ENCODE measurements around the gene IFNAR1.

DNA sequence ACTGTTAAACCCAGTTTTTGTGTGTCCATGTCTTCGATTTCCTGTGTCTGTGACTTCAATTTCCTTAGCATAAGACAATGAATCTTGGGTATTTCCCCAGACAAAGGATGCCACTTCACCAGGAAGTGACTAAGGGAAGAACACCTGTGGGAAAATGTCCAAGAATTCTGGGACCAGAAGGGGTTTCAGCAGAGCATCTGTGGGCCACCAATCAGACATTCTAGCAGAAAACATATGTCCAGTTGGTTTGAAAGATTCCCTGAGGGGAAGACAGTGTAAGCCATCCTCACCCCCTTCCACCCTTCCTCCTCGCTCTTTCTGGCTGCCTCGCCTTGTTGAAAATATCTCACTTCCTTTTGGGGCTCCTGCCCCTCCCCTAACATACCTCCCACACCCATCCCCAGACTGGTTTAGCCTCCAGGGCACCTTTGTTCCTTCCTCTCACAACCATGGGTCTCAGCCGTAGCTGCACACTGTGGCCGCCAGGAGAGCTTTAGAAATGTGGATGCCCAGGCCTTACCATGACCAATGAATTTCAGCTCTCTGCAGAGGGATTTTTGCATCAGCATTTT is 25.5 kb upstream of the IFNAR1 start:
- no peak for TF ChIP-seq CTCF (IDR thresholded peaks at IDR 0.05; ENCODE audit: extremely low read depth in 1 of 2, insufficient read depth in 1 of 2, low read depth in 1 of 2, low read length in 2 of 2)
- no peak for TF ChIP-seq EZH2 (IDR thresholded peaks at IDR 0.05; ENCODE audit: borderline replicate concordance, low read depth, low read length, severe bottlenecking)
- TF ChIP-seq POLR2A (IDR thresholded peaks at IDR 0.05; ENCODE audit: low read depth, low read length): no peak
- no peak for TF ChIP-seq FOS (IDR thresholded peaks at IDR 0.05; ENCODE audit: borderline replicate concordance, insufficient read depth, low read length)
- TF ChIP-seq MYC (IDR thresholded peaks at IDR 0.05; ENCODE audit: low read depth, low read length): no peak
- no peak for TF ChIP-seq MAX (IDR thresholded peaks at IDR 0.05; ENCODE audit: insufficient read depth, insufficient read length)
- TF ChIP-seq POLR2AphosphoS5 (IDR thresholded peaks at IDR 0.05; ENCODE audit: insufficient read depth, low read depth, low read length): no peak
